ENCODE data around the gene TIPARP.

The TIPARP gene

DNA sequence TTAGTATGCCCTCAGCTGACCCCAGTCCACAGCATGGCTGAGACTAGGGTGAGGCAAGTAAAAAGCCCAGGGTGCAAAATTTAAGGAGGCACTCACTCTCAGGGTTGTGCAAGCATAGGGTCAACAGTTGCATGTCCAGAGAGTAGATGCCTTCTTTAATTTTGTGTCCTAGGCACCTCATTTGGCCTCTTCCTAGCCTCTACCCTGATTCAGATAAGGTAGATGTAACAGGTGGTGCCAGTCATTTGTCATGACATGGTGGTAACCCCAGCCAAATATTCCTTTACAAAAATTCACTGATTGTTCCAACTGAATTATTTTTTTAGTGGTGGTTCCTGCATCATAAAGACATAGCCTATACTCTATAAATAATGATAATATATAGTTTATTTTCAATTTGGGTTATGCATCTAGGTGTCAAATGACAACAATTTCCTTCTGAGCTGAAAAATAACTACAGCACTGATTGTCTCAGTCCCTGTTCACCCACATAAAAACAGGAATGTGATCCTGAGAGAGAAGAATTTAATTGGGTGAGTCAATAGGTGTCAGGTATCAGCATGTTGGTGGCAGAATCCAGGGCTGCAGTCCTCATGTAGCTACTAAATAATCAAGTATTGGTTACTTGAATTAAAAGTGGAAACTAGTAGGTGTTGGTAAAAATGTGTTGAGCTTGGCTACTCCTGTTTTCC is 44.2 kb upstream of the TIPARP start:
- no peaks in the 10 kb centered on the region for H3K9me3 ChIP-seq (ENCODE audit: control insufficient read depth, low read length)
- peak overlapping the region; percentile 21 for H3K27ac ChIP-seq
- H2AFZ ChIP-seq: no peak overlapping the region
- H3K9ac ChIP-seq: no peak overlapping the region
- no peaks in the 10 kb centered on the region for H3K79me2 ChIP-seq
- H3K4me1 ChIP-seq: peaks cover 8% of the 10 kb centered on the region
- H3K27me3 ChIP-seq (ENCODE audit: control insufficient read depth, insufficient read depth, low read length): no peaks in the 10 kb centered on the region
- no peak for TF ChIP-seq CTCF (IDR thresholded peaks at IDR 0.05)
- peak overlapping the region; percentile 18 for H3K4me3 ChIP-seq (ENCODE audit: low read depth, low read length)
- H3K36me3 ChIP-seq (ENCODE audit: control insufficient read depth, insufficient read depth, low read length): no peaks in the 10 kb centered on the region
- peak overlapping the region; percentile 54 for H3K4me2 ChIP-seq (ENCODE audit: low read length)

GRCh38 chr3:156630773-156631093 is 43.7 kb upstream of the TIPARP start:
- no peaks in the 10 kb centered on the region for H3K27me3 ChIP-seq (ENCODE audit: control insufficient read depth, insufficient read depth, low read length)
- TF ChIP-seq CTCF (IDR thresholded peaks at IDR 0.05): no peak
- no peaks in the 10 kb centered on the region for H3K79me2 ChIP-seq
- peaks cover 8% of the 10 kb centered on the region for H3K4me1 ChIP-seq
- no peaks in the 10 kb centered on the region for H3K36me3 ChIP-seq (ENCODE audit: control insufficient read depth, insufficient read depth, low read length)
- H2AFZ ChIP-seq: peak overlapping the region; percentile 13
- H3K9ac ChIP-seq: no peak overlapping the region
- no peaks in the 10 kb centered on the region for H3K9me3 ChIP-seq (ENCODE audit: control insufficient read depth, low read length)
- peak overlapping the region; percentile 21 for H3K27ac ChIP-seq
- peak overlapping the region; percentile 18 for H3K4me3 ChIP-seq (ENCODE audit: low read depth, low read length)
- peak overlapping the region; percentile 54 for H3K4me2 ChIP-seq (ENCODE audit: low read length)

DNA sequence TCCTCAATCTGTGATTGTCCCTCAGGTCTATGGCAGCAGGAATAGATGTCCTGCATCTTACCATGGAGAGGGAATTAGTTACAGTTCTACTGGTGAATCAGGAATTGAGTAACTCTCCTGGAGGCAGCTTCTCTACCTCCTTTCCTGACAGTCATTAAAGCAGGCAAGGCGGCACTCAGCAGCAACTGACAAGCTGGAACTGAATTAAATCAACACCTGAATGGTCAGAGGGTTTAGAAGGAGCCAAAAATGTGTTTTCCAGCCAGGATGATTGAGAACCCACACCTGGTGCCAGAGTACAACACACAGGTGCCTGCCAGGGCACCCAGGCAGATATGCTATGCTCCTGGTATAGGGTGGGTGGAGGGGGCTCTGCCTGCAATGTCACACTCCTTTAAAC is 43.1 kb upstream of the TIPARP start:
- no peaks in the 10 kb centered on the region for H3K27me3 ChIP-seq (ENCODE audit: control insufficient read depth, insufficient read depth, low read length)
- H3K9ac ChIP-seq: no peak overlapping the region
- no peak overlapping the region for H3K27ac ChIP-seq
- no peaks in the 10 kb centered on the region for H3K9me3 ChIP-seq (ENCODE audit: control insufficient read depth, low read length)
- no peaks in the 10 kb centered on the region for H3K79me2 ChIP-seq
- H3K4me2 ChIP-seq (ENCODE audit: low read length): no peak overlapping the region
- no peaks in the 10 kb centered on the region for H3K36me3 ChIP-seq (ENCODE audit: control insufficient read depth, insufficient read depth, low read length)
- peaks cover 8% of the 10 kb centered on the region for H3K4me1 ChIP-seq
- H2AFZ ChIP-seq: no peak overlapping the region
- TF ChIP-seq CTCF (IDR thresholded peaks at IDR 0.05): no peak
- no peak overlapping the region for H3K4me3 ChIP-seq (ENCODE audit: low read depth, low read length)

DNA sequence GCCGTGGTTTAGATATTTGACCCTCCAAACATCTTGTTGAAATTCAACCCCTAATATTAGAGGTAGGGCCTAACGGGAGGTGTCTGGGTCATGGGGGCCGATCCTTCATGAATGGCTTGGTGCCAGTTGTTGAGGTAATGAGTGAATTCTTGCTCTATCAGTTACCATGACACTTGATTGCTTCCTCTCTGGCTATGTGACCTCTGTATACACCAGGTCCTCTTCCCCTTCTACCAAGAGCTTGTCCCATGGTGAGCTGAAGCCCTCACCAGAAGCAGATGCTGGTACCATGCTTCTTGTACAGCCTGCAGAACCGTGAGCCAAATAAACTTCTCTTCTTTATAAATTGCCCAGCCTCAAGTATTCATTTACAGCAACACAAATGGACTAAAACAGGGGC is 41.8 kb upstream of the TIPARP start:
- Histone ChIP-seq H3K4me3 (ENCODE audit: low read depth, low read length) (no peak overlapping the region), H3K27ac (no peak overlapping the region), H3K9ac (no peak overlapping the region), H3K4me2 (ENCODE audit: low read length) (no peak overlapping the region), H3K4me1 (peaks cover 8% of the 10 kb centered on the region), H3K9me3 (ENCODE audit: control insufficient read depth, low read length) (no peaks in the 10 kb centered on the region), H2AFZ (no peak overlapping the region), H3K79me2 (no peaks in the 10 kb centered on the region), H3K36me3 (ENCODE audit: control insufficient read depth, insufficient read depth, low read length) (no peaks in the 10 kb centered on the region), H3K27me3 (ENCODE audit: control insufficient read depth, insufficient read depth, low read length) (no peaks in the 10 kb centered on the region)
- no peak for TF ChIP-seq CTCF (IDR thresholded peaks at IDR 0.05)

DNA sequence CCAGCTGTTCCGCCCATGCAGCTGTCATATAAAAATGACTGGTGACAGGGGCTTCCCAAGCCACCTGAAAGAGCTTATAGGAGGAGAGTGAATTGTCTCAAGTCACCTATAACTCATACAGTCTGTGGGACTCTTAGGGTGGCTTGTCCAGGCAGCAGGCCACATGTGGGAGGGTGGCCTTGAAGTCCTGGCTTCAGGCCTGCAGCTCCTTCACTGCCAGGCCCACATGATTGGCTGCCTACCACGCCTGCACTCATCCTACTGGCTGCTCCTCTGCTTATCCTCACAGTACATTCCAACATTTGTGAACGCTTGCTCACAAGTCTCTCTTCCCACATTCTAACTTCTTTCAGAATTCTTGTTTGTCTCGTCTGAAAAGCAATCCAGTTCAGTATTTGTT is 41.1 kb upstream of the TIPARP start:
- Histone ChIP-seq H3K27me3 (ENCODE audit: control insufficient read depth, insufficient read depth, low read length) (no peaks in the 10 kb centered on the region), H2AFZ (no peak overlapping the region), H3K79me2 (no peaks in the 10 kb centered on the region), H3K36me3 (ENCODE audit: control insufficient read depth, insufficient read depth, low read length) (no peaks in the 10 kb centered on the region), H3K4me3 (ENCODE audit: low read depth, low read length) (no peak overlapping the region), H3K9me3 (ENCODE audit: control insufficient read depth, low read length) (no peaks in the 10 kb centered on the region), H3K9ac (no peak overlapping the region), H3K4me2 (ENCODE audit: low read length) (no peak overlapping the region), H3K27ac (no peak overlapping the region), H3K4me1 (peaks cover 8% of the 10 kb centered on the region)
- no peak for TF ChIP-seq CTCF (IDR thresholded peaks at IDR 0.05)
